ENCODE results near the gene DIPK1C. TPM values are rescaled to one million over a fixed set of nuclear protein-coding genes. Genes with fewer than 3 reads are reported as not detected.

DIPK1C gene
- total RNA-seq, 1 donor from 2014 or later = not detected

DNA sequence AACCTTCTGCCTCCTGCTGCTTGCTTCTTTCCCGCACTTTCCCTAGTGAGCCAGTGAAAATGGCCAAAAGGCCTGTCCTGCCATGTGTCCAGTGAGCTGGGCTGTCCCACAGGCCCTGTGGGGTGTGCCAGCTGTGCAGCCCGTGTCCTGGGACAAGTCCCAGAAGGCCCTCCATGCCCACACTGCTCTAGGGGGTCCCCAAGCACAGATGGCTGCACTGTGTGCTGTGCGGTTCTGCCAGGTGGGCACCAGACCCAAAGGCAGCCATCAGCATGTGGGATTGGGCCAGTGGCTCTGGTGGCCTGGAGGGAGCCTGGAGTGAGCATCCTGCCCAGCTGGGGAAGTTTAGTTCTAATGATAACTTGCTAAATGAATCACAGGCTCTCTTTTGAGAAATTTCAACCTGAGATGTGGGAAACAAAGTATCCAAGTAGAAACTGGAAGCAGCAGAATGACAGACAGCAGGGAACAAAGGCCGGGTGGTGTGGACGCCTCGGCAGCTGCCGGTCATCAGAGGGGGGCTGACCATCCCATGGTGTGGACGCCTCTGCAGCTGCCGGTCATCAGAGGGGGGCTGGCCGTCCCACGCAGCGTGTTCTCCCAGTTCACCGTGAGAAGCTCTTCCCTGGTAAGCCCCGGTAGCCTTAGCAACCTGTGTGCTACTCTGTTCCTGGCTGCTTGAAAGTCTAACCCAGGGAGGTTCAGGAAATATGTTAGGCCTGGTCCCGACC, 29.2 kb upstream of the DIPK1C start:
- no peak for DNase-seq (ENCODE audit: low read depth in 2 of 2)

- no peak for DNase-seq (ENCODE audit: low read depth in 2 of 2)
Measured at GRCh38 chr18:74482697-74483096, 25.6 kb upstream of the DIPK1C start.

GRCh38 chr18:74480149-74480651, 23.1 kb upstream of the DIPK1C start:
- DNase-seq (ENCODE audit: low read depth in 2 of 2) = no peak

GRCh38 chr18:74479486-74480148, 22.5 kb upstream of the DIPK1C start:
- no peak for DNase-seq (ENCODE audit: low read depth in 2 of 2)

DNA sequence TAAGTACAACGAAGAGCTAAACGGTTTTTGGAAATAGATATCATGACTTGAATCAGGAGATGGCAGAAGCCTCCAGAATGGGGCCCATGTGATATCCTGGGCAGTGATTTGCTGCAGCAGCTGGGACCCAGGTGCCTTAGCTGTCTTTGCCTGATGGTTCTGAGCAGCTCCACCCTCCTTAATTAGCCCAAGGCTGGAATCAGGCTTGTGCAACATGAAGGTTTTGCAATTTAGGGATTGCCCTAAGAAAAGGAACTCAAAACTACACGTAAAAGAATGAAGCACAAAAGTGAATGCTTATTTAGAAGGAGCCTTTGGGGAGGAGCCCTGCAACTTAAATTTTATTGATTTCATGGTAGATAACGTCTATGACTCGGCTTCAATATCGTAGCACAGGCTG, 21.8 kb upstream of the DIPK1C start:
- no peak for DNase-seq (ENCODE audit: low read depth in 2 of 2)

- DNase-seq (ENCODE audit: low read depth in 2 of 2) = no peak
Measured at GRCh38 chr18:74478316-74478715, 21.2 kb upstream of the DIPK1C start.

DNA sequence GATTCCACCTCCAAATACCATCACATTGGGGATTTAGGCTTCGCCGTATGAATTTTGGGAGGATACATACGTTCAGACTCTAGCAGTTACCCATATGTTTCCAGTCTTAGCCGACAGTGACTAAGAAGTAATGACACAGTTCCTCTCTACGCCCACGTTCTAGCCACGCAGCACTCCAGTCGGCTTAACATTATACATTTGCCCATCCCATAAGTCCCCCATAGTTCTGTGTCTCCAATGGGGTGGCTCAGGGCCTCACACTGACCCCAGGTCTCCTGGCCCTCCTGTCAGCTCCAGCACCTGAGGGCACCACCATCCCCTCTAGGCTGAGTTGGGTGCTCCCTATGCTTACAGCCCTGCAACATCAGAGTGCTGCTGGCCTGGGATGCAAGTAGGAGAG, 20.7 kb upstream of the DIPK1C start:
- no peak for DNase-seq (ENCODE audit: low read depth in 2 of 2)

GRCh38 chr18:74476140-74476539, 19.0 kb upstream of the DIPK1C start:
- peak in 1 of 2 donors; percentile 29 for DNase-seq (ENCODE audit: low read depth in 2 of 2)

- DNase-seq (ENCODE audit: low read depth in 2 of 2) = no peak
Measured at GRCh38 chr18:74473976-74474640, 17.0 kb upstream of the DIPK1C start.

DNA sequence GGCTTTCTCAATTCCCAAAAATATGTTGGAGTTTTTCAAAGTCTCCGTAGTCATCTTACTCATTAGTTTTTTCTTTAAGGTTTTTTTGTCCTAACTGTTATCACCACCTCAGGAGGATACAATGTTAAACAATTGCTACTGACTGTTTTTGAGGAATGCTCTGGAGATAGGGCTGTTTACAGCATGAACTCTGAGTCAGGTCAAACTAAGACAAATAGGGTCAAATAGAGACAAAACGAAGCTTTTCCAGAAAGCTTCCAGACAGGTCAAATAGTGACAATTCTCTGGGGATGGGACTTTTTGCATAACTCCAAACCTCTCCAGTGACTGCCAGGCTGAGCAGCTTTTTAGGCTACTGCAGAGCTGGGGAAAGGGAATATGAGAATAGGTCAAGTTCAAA, 15.2 kb upstream of the DIPK1C start:
- DNase-seq (ENCODE audit: low read depth in 2 of 2) = no peak

DNA sequence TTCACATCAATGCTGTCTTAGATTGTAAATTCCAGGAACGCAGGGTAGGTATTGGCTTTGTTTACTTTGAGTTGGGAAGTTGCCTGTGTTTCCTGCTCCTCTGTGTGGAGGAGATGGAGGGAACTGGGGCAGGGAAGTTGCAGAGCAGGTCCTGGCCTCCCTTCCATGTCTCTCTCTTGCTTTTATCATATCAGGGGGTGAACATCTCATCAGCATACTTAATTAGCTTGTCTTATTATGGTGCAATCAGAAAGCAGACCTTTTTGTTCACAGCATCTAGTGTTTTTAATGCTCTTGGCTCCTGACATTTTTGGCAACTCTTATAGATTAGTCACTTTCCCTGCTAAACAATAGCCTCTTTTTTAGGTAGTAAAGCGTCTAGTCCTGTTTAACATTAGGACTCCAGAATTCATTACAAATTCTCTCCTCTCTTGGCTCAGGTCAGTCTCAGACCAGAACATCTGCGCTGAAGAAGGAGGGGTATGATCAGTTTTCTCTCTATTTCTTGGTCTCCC, 11.5 kb upstream of the DIPK1C start:
- peak; percentile 33 to 61 for DNase-seq (ENCODE audit: low read depth in 2 of 2)

DNA sequence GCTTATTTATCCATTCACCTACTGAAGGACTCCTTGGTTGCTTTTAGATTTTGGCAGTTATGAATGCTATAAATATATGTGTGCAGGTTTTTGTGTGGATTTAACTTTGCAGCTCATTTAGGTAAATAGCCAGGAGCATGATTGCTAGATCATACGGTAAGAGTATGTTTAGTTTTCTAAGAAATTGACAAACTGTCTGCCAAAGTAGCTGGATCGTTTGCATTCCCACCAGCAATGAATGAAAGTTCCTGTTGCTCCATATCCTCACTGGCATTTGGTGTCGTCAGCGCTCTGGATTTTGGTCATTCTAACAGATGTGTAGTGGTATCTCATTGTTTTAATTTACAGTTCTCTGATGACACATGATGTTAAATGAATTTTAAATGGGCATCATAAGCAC, 8.7 kb upstream of the DIPK1C start:
- no peak for DNase-seq (ENCODE audit: low read depth in 2 of 2)

DNA sequence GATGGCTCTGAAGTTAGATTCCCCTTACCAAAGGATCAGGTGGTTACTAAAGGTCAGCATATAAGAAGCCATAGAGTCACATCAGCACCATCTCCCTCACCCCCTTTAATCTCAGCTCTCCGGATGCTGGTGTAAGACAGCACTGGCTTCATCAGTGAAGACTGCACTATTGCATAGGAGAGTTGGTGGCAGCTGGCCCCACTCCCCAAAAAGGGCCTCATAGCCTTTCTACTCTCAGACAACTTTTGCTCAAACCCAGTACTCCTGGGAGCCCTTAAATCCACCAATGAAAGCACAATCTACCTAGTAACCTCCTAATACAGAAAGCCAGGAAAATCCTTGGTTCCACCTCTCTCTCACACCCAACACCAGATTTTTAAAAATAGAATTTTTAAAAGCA, 6.9 kb upstream of the DIPK1C start:
- no peak for DNase-seq (ENCODE audit: low read depth in 2 of 2)

- no peak for DNase-seq (ENCODE audit: low read depth in 2 of 2)
Measured at GRCh38 chr18:74463254-74463653, 6.1 kb upstream of the DIPK1C start.

- no peak for DNase-seq (ENCODE audit: low read depth in 2 of 2)
Measured at GRCh38 chr18:74460825-74461224, 3.7 kb upstream of the DIPK1C start.

DNA sequence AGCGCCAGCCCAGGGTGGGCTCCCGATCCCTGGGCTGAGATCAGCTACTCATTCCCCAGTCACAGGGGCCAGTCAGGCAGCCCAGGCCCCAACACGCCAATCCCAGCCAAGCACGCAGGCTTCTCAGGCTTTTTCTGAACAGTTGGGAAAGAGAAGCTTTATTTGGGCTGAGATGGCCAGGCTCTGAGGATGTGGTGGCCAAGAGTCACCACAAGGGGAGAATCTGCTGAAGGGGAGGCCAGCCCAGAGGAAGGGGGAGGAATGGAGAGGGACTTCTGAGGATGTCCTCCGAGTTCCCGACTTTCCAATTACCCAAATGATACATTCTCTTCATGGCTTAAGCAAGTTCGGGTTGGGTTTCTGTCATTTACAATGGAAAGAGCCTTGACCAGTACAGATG, 2.8 kb upstream of the DIPK1C start:
- DNase-seq (ENCODE audit: low read depth in 2 of 2) = no peak

GRCh38 chr18:74457725-74458421, 765 bp upstream of the DIPK1C start:
- DNase-seq (ENCODE audit: low read depth in 2 of 2) = no peak

GRCh38 chr18:74456349-74457042, 612 bp downstream of the DIPK1C start:
- DNase-seq (ENCODE audit: low read depth in 2 of 2) = no peak

- no peak for DNase-seq (ENCODE audit: low read depth in 2 of 2)
Measured at GRCh38 chr18:74456017-74456348, 1.1 kb downstream of the DIPK1C start.

DNA sequence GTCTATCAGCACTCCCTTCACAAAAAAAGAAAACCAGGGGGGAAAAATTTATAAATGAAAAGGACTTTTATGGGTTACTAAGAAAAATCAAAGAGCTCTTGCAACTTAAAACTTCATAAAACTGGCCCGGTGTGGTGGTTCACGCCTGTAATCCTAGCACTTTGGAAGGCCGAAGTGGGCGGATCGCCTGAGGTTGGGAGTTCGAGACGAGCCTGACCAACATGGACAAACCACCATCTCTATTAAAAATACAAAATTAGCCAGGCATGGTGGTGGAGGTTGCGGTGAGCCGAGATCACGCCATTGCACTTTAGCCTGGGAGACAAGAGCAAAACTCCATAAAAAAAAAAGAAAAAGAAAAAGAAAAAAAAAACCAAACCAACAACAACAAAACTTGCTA, 1.7 kb downstream of the DIPK1C start:
- DNase-seq (ENCODE audit: low read depth in 2 of 2) = no peak

GRCh38 chr18:74454279-74454751, 2.8 kb downstream of the DIPK1C start:
- no peak for DNase-seq (ENCODE audit: low read depth in 2 of 2)

All from lung microvascular endothelial cell (primary cell).